ENCODE results near the gene ZNF521.

GRCh38 chr18:25042641-25043051 is 309.3 kb downstream of the ZNF521 start:
- TF ChIP-seq, protein P1, sequence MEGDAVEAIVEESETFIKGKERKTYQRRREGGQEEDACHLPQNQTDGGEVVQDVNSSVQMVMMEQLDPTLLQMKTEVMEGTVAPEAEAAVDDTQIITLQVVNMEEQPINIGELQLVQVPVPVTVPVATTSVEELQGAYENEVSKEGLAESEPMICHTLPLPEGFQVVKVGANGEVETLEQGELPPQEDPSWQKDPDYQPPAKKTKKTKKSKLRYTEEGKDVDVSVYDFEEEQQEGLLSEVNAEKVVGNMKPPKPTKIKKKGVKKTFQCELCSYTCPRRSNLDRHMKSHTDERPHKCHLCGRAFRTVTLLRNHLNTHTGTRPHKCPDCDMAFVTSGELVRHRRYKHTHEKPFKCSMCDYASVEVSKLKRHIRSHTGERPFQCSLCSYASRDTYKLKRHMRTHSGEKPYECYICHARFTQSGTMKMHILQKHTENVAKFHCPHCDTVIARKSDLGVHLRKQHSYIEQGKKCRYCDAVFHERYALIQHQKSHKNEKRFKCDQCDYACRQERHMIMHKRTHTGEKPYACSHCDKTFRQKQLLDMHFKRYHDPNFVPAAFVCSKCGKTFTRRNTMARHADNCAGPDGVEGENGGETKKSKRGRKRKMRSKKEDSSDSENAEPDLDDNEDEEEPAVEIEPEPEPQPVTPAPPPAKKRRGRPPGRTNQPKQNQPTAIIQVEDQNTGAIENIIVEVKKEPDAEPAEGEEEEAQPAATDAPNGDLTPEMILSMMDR (IDR thresholded peaks at IDR 0.05), result no peak
- TF ChIP-seq POLR2A (IDR thresholded peaks at IDR 0.05), result no peak

All from breast epithelium (tissue), 3 donors.